ENCODE measurements around the gene UTS2B. TPM values are rescaled to one million over a fixed set of nuclear protein-coding genes. Genes with fewer than 3 reads are reported as not detected.
A peak's percentile ranks its signal among the peaks of the same experiment; 100 is the strongest.

UTS2B gene
- total RNA-seq, 2 donors from 2014 or later: 0.81 TPM; not detected in 1

DNA sequence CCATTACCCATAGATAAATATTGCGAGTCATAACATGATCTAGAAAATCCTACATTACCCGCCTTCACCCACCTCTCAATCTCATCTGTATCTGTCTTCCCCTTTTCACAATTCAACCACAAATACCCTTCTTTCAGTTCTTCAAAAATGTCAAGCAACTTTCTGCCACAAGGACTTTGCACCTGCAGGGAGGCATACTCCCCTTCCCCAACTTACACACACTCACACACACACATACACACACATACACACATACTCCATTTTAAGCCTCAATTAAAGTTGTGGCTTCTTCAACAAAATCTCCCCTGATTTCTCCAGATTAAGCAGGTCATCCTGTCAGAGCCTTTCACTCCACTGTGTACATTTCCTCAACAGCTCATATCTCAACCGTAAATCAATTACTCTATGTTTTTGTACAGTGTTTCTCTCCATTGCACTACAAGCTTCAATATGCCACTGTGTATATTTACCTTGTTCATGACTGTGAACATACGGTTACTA, 34.2 kb downstream of the UTS2B start:
- DNase-seq (ENCODE audit: low spot score): no peak
- H3K27ac ChIP-seq: no peak overlapping the region
- H3K27me3 ChIP-seq (replicated peaks; ENCODE audit: insufficient read depth): no peaks in the 10 kb centered on the region
- H3K36me3 ChIP-seq: no peaks in the 10 kb centered on the region
- H3K4me1 ChIP-seq (ENCODE audit: control insufficient read depth in 1 of 2, low read depth in 2 of 2): no peaks in the 10 kb centered on the region
- no peaks in the 10 kb centered on the region for H3K9me3 ChIP-seq
- TF ChIP-seq, protein P1, sequence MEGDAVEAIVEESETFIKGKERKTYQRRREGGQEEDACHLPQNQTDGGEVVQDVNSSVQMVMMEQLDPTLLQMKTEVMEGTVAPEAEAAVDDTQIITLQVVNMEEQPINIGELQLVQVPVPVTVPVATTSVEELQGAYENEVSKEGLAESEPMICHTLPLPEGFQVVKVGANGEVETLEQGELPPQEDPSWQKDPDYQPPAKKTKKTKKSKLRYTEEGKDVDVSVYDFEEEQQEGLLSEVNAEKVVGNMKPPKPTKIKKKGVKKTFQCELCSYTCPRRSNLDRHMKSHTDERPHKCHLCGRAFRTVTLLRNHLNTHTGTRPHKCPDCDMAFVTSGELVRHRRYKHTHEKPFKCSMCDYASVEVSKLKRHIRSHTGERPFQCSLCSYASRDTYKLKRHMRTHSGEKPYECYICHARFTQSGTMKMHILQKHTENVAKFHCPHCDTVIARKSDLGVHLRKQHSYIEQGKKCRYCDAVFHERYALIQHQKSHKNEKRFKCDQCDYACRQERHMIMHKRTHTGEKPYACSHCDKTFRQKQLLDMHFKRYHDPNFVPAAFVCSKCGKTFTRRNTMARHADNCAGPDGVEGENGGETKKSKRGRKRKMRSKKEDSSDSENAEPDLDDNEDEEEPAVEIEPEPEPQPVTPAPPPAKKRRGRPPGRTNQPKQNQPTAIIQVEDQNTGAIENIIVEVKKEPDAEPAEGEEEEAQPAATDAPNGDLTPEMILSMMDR (IDR thresholded peaks at IDR 0.05): no peak
- no peak overlapping the region for H3K4me3 ChIP-seq
- ATAC-seq (ENCODE audit: insufficient number of reproducible peaks, low FRiP score, low read depth): no peak

DNA sequence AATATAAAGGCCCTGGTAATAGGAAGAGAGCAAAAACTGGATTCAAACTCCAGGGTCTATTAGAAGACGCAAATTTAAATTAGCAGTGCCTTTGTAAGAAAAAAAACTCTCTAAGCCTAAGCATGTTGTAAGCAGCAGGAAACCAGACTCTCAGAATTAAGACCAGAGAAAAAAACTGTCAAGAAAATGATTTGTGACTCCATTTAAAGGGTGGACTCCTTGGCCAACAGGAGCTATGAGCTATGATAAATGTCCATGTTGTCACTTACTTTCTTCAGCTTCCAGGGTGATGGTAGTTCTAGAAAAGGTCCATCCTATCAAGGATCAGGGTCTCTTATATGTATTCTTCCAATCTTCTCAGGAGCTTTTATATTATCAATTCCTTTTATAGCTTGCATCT, 36.0 kb downstream of the UTS2B start:
- TF ChIP-seq, protein P1 (IDR thresholded peaks at IDR 0.05): no peak
- ATAC-seq (ENCODE audit: insufficient number of reproducible peaks, low FRiP score, low read depth): no peak

DNA sequence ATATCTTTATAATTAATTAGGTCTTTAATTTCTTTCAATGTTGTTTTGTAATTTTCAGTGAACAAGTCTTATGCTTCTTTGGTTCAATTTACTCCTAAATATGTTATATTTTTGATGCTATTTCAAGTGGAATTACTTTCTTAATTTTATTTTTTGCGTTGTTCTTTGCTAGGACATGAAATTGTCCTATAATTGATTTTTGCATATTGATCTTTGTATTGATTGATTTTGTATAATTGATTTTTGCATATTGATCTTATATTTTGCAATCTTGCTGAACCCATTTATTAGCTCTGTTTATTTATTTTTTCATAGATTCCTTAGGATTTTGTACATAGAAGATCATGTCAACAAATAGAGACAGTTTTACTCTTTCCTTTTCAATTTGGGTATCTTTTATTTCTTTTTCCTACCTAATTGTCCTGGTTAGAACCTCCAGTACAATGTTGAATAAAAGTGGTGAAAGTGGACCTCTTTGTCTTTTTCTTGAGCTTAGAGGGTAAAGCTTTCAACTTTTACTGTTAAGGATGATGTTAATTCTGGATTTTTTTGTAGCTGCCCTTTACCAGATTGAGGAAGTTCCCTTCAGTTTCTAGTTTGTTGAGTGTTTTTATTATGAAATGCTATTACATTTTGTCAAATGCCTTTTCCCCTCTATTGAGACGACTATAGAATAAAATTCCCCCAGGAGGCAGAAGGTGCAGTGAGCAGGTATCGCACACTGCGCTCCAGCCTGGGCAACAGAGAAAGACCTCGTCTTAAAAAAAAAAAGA, 37.9 kb downstream of the UTS2B start:
- H3K27ac ChIP-seq: no peak overlapping the region
- no peak for DNase-seq (ENCODE audit: low spot score)
- no peaks in the 10 kb centered on the region for H3K9me3 ChIP-seq
- no peaks in the 10 kb centered on the region for H3K27me3 ChIP-seq (replicated peaks; ENCODE audit: insufficient read depth)
- TF ChIP-seq, protein P1 (IDR thresholded peaks at IDR 0.05): no peak
- H3K4me3 ChIP-seq: no peak overlapping the region
- ATAC-seq (ENCODE audit: insufficient number of reproducible peaks, low FRiP score, low read depth): no peak
- no peaks in the 10 kb centered on the region for H3K36me3 ChIP-seq
- H3K4me1 ChIP-seq (ENCODE audit: control insufficient read depth in 1 of 2, low read depth in 2 of 2): no peaks in the 10 kb centered on the region

More for the DNA sequence above, 36.0 kb downstream of the UTS2B start:
- Histone ChIP-seq H3K9me3 (no peaks in the 10 kb centered on the region), H3K27me3 (replicated peaks; ENCODE audit: insufficient read depth) (no peaks in the 10 kb centered on the region), H3K4me3 (no peak overlapping the region), H3K4me1 (ENCODE audit: control insufficient read depth in 1 of 2, low read depth in 2 of 2) (no peaks in the 10 kb centered on the region), H3K27ac (no peak overlapping the region), H3K36me3 (no peaks in the 10 kb centered on the region)
- DNase-seq (ENCODE audit: low spot score): no peak

DNA sequence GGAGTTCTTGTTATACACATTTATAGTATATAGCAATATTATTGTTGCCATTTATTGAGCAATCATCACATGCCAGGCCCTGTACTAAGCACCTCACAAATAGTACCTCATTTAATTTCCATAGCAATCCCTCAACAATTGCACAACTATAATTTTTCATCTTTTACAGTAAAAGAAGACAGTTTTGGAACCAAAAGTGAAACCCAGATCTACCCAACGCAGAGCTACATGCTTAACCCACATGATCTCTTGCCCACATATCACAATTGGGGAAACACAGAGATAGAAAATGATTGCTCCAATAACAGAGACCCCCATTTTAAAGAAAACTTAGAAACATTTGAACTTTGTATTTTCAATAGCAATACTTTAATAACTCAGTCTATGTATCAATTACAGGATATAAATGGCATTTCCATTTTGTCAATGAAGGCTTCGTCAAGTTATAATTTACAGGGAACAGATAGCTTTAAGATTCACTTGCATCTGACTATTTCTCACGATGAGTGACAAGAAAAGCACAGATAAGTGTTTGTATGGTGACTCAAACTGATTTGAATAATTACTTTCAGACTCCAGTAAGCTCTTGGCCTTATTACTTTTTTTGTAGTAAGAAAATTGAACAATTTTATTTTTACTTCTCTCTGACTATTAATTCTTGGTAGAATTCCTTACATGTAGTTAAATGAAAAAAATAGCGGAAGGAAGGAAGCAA, 39.9 kb downstream of the UTS2B start:
- peak overlapping the region; percentile 18 for H3K4me3 ChIP-seq
- H3K27ac ChIP-seq: no peak overlapping the region
- H3K36me3 ChIP-seq: no peaks in the 10 kb centered on the region
- H3K4me1 ChIP-seq (ENCODE audit: control insufficient read depth in 1 of 2, low read depth in 2 of 2): no peaks in the 10 kb centered on the region
- no peaks in the 10 kb centered on the region for H3K27me3 ChIP-seq (replicated peaks; ENCODE audit: insufficient read depth)
- DNase-seq (ENCODE audit: low spot score): no peak
- TF ChIP-seq, protein P1 (IDR thresholded peaks at IDR 0.05): no peak
- H3K9me3 ChIP-seq: no peaks in the 10 kb centered on the region
- no peak for ATAC-seq (ENCODE audit: insufficient number of reproducible peaks, low FRiP score, low read depth)

DNA sequence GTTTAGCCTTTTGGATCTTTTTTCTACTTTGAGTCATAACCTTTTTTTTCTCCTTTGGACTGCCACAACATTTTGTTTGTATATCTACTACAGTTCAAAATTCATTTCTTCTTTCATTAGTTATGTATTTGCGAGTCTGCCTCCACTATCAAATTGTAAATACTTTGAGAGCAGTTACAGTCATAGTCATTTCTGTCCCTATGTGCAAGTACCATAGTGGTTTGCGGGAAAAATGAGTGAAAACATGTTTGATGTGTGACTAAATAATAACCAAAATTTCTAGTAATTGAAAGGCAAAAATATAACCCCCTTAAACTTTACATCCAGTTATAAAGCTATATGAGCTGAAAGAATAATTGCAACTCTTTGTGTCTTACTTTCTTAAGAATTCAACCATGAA, 46.9 kb downstream of the UTS2B start:
- DNase-seq (ENCODE audit: low spot score): no peak
- H3K27me3 ChIP-seq (replicated peaks; ENCODE audit: insufficient read depth): no peaks in the 10 kb centered on the region
- TF ChIP-seq, protein P1 (IDR thresholded peaks at IDR 0.05): no peak
- no peaks in the 10 kb centered on the region for H3K36me3 ChIP-seq
- no peaks in the 10 kb centered on the region for H3K4me1 ChIP-seq (ENCODE audit: control insufficient read depth in 1 of 2, low read depth in 2 of 2)
- no peaks in the 10 kb centered on the region for H3K9me3 ChIP-seq
- no peak overlapping the region for H3K4me3 ChIP-seq
- no peak for ATAC-seq (ENCODE audit: insufficient number of reproducible peaks, low FRiP score, low read depth)
- H3K27ac ChIP-seq: no peak overlapping the region
